ENCODE measurements around the gene LMF1. TPM values are rescaled to one million over a fixed set of nuclear protein-coding genes. Genes with fewer than 3 reads are reported as not detected.

Gene LMF1
- total and polyA plus RNA-seq, 2 of the 13 experiments (the other 11 are each of a cell fraction or from before 2014, with no cell fraction given) = 6.8 to 8.5 TPM

GRCh38 chr16:907842-908241 is 62.9 kb downstream of the LMF1 start (continued):
- TF ChIP-seq PITX1 (CRISPR knock-in tag; IDR thresholded peaks at IDR 0.05) = no peak
- TF ChIP-seq ZNF17 (CRISPR knock-in tag; IDR thresholded peaks at IDR 0.05) = no peak
- TF ChIP-seq ZNF850 (CRISPR knock-in tag; conservative IDR thresholded peaks at IDR 0.05) = no peak
- TF ChIP-seq SRSF9 (IDR thresholded peaks at IDR 0.05; ENCODE audit: borderline replicate concordance, insufficient read depth, low read depth, low read length, poor library complexity, severe bottlenecking) = no peak

GRCh38 chr16:907361-907760 is 63.4 kb downstream of the LMF1 start:
- DNase-seq (ENCODE audit: low spot score) = no peak
- in situ Hi-C loops (cut with HindIII; ENCODE audit: extremely low pct_ligation_motif_present, low pct_unique_long_range_greater_than_20kb) = no loop called here
- Histone ChIP-seq H3K9ac (ENCODE audit: insufficient read depth, low read depth, low read length) (no peak overlapping the region), H2AFZ (ENCODE audit: low read length) (no peak overlapping the region), H3K36me3 (replicated peaks in 1 of 2; ENCODE audit: control insufficient read depth in 1 of 2, insufficient read depth in 2 of 2, low read length in 2 of 2) (no peaks in the 10 kb centered on the region), H3K4me3 (replicated peaks in 1 of 3; ENCODE audit: insufficient read depth in 1 of 3, low read depth in 2 of 3, low read length in 3 of 3) (no peak overlapping the region), H3K4me2 (ENCODE audit: low read depth, low read length) (no peak overlapping the region), H3K4me1 (ENCODE audit: insufficient read depth, low read length) (peaks cover 16% of the 10 kb centered on the region), H3K79me2 (ENCODE audit: insufficient read depth, low read length) (no peaks in the 10 kb centered on the region), H3K27ac (ENCODE audit: extremely low read length, insufficient read depth, low read length) (no peak overlapping the region), H3K27me3 (ENCODE audit: control insufficient read depth in 1 of 2, insufficient read depth in 2 of 2, low read length in 2 of 2) (no peaks in the 10 kb centered on the region), H3K9me3 (ENCODE audit: low read length) (peaks cover 9% of the 10 kb centered on the region), H4K20me1 (ENCODE audit: insufficient read depth, low read length) (peaks cover under 1% of the 10 kb centered on the region; the same call in 1 of the 2 replicates)
- BruUV-seq (replicated peaks) = no TSS peak
- intact Hi-C loops (cut with micrococcal nuclease; ENCODE audit: unreplicated experiment) = no loop called here
- POLR2A ChIA-PET = interaction anchor here (1.3 kb wide), 1 partner anchor 66 kb away, joined by 3 read pairs; no protein-coding TSS in a partner anchor
- WGBS (ENCODE audit: low lambda C conversion rate) = 84% methylated on average over 10 of the region's 15 CpGs
- no peak for ATAC-seq
- CTCF ChIA-PET (ENCODE audit: low intra/inter-chr PET ratio, low total read pairs) = no interaction called here
- TF ChIP-seq ZNF878 (CRISPR knock-in tag; IDR thresholded peaks at IDR 0.05) = no peak
- no peak for TF ChIP-seq SIN3B (IDR thresholded peaks at IDR 0.05; ENCODE audit: low read length)
- TF ChIP-seq GATAD1 (CRISPR knock-in tag; IDR thresholded peaks at IDR 0.05) = no peak
- TF ChIP-seq ISX (CRISPR knock-in tag; conservative IDR thresholded peaks at IDR 0.05) = no peak
- no peak for TF ChIP-seq FOSL1 (CRISPR knock-in tag; IDR thresholded peaks at IDR 0.05; ENCODE audit: borderline replicate concordance)
- no peak for TF ChIP-seq ZGPAT (CRISPR knock-in tag; IDR thresholded peaks at IDR 0.05)
- TF ChIP-seq REXO4 (CRISPR knock-in tag; IDR thresholded peaks at IDR 0.05; ENCODE audit: borderline replicate concordance) = no peak
- TF ChIP-seq KLF11 (CRISPR knock-in tag; IDR thresholded peaks at IDR 0.05) = no peak
- TF ChIP-seq ZNF224 (CRISPR knock-in tag; IDR thresholded peaks at IDR 0.05) = no peak
- TF ChIP-seq ATM (IDR thresholded peaks at IDR 0.05; ENCODE audit: borderline replicate concordance) = no peak
- TF ChIP-seq ZNF484 (CRISPR knock-in tag; IDR thresholded peaks at IDR 0.05; ENCODE audit: borderline replicate concordance, low read depth) = no peak
- TF ChIP-seq KAT2B (IDR thresholded peaks at IDR 0.05; ENCODE audit: borderline replicate concordance, low read depth, low read length) = no peak
- no peak for TF ChIP-seq ZNF274 (CRISPR knock-in tag; IDR thresholded peaks at IDR 0.05)
- no peak for TF ChIP-seq ARNTL (CRISPR knock-in tag; IDR thresholded peaks at IDR 0.05)
- no peak for FAIRE-seq

Data from HepG2 (cell line).